ENCODE results near the gene SCG5. TPM values are rescaled to one million over a fixed set of nuclear protein-coding genes. Genes with fewer than 3 reads are reported as not detected.
"Not testable (repeated sequence)": the region's sequence is repeated elsewhere in the genome, so short reads cannot be mapped to it uniquely, and the experiment has no call there.

SCG5 gene
- total RNA-seq: 6.1 TPM

- H3K27ac ChIP-seq: no peak within 1 kb of the TSS
- no peaks in the 10 kb centered on the region for H3K27me3 ChIP-seq
- H3K4me3 ChIP-seq: no peak within 1 kb of the TSS
- intact Hi-C loops (cut with DNase I): no loop called here
- H3K4me1 ChIP-seq: no peaks in the 10 kb centered on the region
- H3K9me3 ChIP-seq: no peaks in the 10 kb centered on the region
- H3K36me3 ChIP-seq: no peaks in the 10 kb centered on the region
- TF ChIP-seq POLR2AphosphoS5 (IDR thresholded peaks at IDR 0.05; ENCODE audit: insufficient read depth in 1 of 2, low read depth in 1 of 2): no peak
- no peak for DNase-seq (ENCODE audit: extremely low spot score in 2 of 2)
Measured at GRCh38 chr15:32641517-32642059, at the start of gene SCG5. Gene SCG5 (plus strand): TSS chr15:32641710. CDS start chr15:32643593, 1,883 bp downstream.

GRCh38 chr15:32593151-32593550, 48.4 kb upstream of the SCG5 start, which contains the start of gene GOLGA8N:
Gene GOLGA8N (plus strand): TSS chr15:32593456.
- H3K9me3 ChIP-seq; H3K27me3 ChIP-seq; H3K4me3 ChIP-seq; intact Hi-C loops (cut with DNase I); H3K36me3 ChIP-seq; H3K27ac ChIP-seq; H3K4me1 ChIP-seq; DNase-seq (ENCODE audit: extremely low spot score in 2 of 2): not testable (repeated sequence)

GRCh38 chr15:32609518-32609917, 32.0 kb upstream of the SCG5 start:
- H3K27me3 ChIP-seq; DNase-seq (ENCODE audit: extremely low spot score in 2 of 2); intact Hi-C loops (cut with DNase I); H3K4me1 ChIP-seq; H3K27ac ChIP-seq; H3K36me3 ChIP-seq; H3K9me3 ChIP-seq; H3K4me3 ChIP-seq: not testable (repeated sequence)

- H3K4me1 ChIP-seq; H3K36me3 ChIP-seq; intact Hi-C loops (cut with DNase I); H3K9me3 ChIP-seq; DNase-seq (ENCODE audit: extremely low spot score in 2 of 2); H3K27me3 ChIP-seq; H3K4me3 ChIP-seq; H3K27ac ChIP-seq: not testable (repeated sequence)
- TF ChIP-seq CTCF (IDR thresholded peaks at IDR 0.05): peak in 1 of 3 experiments; percentile 32
Measured at GRCh38 chr15:32610719-32611118, 30.8 kb upstream of the SCG5 start.

- H3K36me3 ChIP-seq; intact Hi-C loops (cut with DNase I); H3K27me3 ChIP-seq; H3K4me1 ChIP-seq; DNase-seq (ENCODE audit: extremely low spot score in 2 of 2); H3K9me3 ChIP-seq: not testable (repeated sequence)
- Histone ChIP-seq H3K4me3 (peak overlapping the region; percentile 53 to 58), H3K27ac (peak overlapping the region; percentile 66)
Measured at GRCh38 chr15:32614712-32615050, 26.8 kb upstream of the SCG5 start.

- H3K36me3 ChIP-seq; intact Hi-C loops (cut with DNase I); H3K4me1 ChIP-seq; H3K9me3 ChIP-seq; H3K27me3 ChIP-seq: not testable (repeated sequence)
- peak in 1 of 2 donors; percentile 89 for TF ChIP-seq POLR2AphosphoS5 (IDR thresholded peaks at IDR 0.05; ENCODE audit: insufficient read depth in 1 of 2, low read depth in 1 of 2)
- peak within 1 kb of the TSS; percentile 66 for H3K27ac ChIP-seq
- peak in 1 of 2 donors; percentile 87 for DNase-seq (ENCODE audit: extremely low spot score in 2 of 2)
- H3K4me3 ChIP-seq: peak within 1 kb of the TSS; percentile 53 to 58
Measured at GRCh38 chr15:32615051-32615870, 26.2 kb upstream of the SCG5 start, which contains the start of gene ARHGAP11A. Gene ARHGAP11A (plus strand): TSS chr15:32615504. CDS start chr15:32616212, 708 bp downstream.

GRCh38 chr15:32615871-32616426, 25.6 kb upstream of the SCG5 start:
- not testable (repeated sequence) for DNase-seq (ENCODE audit: extremely low spot score in 2 of 2)
- H3K27ac ChIP-seq: peak overlapping the region; percentile 50

GRCh38 chr15:32636410-32636809, 5.1 kb upstream of the SCG5 start:
- DNase-seq (ENCODE audit: extremely low spot score in 2 of 2): no peak
- no peaks in the 10 kb centered on the region for H3K36me3 ChIP-seq
- no peaks in the 10 kb centered on the region for H3K27me3 ChIP-seq
- no peaks in the 10 kb centered on the region for H3K9me3 ChIP-seq
- intact Hi-C loops (cut with DNase I): no loop called here
- no peak for TF ChIP-seq POLR2A (IDR thresholded peaks at IDR 0.05)
- TF ChIP-seq CTCF (IDR thresholded peaks at IDR 0.05): no peak
- TF ChIP-seq POLR2AphosphoS5 (IDR thresholded peaks at IDR 0.05; ENCODE audit: insufficient read depth in 1 of 2, low read depth in 1 of 2): no peak
- H3K4me3 ChIP-seq: no peak overlapping the region
- H3K4me1 ChIP-seq: no peaks in the 10 kb centered on the region
- H3K27ac ChIP-seq: no peak overlapping the region

More at GRCh38 chr15:32615871-32616426, 25.6 kb upstream of the SCG5 start:
- H3K4me3 ChIP-seq: peak overlapping the region; percentile 53 to 58
- intact Hi-C loops (cut with DNase I); H3K27me3 ChIP-seq; H3K36me3 ChIP-seq; H3K9me3 ChIP-seq; H3K4me1 ChIP-seq: not testable (repeated sequence)

Data from vagina (tissue), 2 donors.